Neural cell (in vitro differentiated cells): ENCODE measurements around the gene PPP2CA.
"Not testable (repeated sequence)": the region's sequence is repeated elsewhere in the genome, so short reads cannot be mapped to it uniquely, and the experiment has no call there.

ENCODE experiments used
- EP300 ChIP-seq: fragments of 450-650 bp; conservative IDR thresholded peaks from 2 replicates; pipeline ENCODE4 v1.6.1; 2014; ENCODE audit warnings: antibody characterized with exemption, mild to moderate bottlenecking, moderate library complexity; ENCODE audit not compliant: poor library complexity, severe bottlenecking
- TAF1 ChIP-seq: IDR thresholded peaks from 2 replicates; pipeline ENCODE4 v1.6.1; 2012; ENCODE audit warnings: low read depth
- TF ChIP-seq, protein P1 (sequence below): fragments of 450-650 bp; IDR thresholded peaks from 2 replicates; pipeline ENCODE4 v1.5.1; 2014; ENCODE audit warnings: antibody characterized with exemption, mild to moderate bottlenecking, moderate library complexity; ENCODE audit not compliant: poor library complexity, severe bottlenecking

DNA sequence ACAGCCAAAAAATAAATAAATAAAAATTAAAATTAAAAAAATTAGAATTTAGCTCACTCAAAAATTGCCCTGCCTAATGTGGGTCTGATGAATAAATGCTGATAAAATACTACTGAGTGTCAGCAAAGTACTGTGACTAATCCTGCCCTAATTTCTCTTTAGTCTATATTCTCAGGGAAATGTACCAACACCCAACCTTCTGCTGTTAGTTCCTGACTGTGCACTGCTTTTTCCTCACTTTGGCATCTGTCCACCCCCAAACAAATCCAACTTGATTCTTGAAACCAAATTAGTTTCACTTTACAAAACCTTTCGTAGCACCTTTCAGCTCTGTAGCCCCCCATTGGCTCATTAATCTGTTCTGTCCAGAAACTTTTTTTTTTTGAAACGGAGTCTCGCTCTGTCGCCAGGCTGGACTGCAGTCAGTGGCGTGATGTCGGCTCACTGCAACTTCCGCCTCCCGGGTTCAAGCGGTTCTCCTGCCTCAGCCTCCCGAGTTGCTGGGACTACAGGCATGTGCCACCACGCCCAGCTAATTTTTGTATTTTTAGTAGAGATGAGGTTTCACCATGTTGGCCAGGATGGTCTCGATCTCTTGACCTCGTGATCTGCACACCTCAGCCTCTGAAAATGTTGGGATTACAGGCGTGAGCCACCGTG is 73.6 kb downstream of the PPP2CA start:
- not testable (repeated sequence) for TF ChIP-seq EP300, TAF1
- TF ChIP-seq, protein P1, sequence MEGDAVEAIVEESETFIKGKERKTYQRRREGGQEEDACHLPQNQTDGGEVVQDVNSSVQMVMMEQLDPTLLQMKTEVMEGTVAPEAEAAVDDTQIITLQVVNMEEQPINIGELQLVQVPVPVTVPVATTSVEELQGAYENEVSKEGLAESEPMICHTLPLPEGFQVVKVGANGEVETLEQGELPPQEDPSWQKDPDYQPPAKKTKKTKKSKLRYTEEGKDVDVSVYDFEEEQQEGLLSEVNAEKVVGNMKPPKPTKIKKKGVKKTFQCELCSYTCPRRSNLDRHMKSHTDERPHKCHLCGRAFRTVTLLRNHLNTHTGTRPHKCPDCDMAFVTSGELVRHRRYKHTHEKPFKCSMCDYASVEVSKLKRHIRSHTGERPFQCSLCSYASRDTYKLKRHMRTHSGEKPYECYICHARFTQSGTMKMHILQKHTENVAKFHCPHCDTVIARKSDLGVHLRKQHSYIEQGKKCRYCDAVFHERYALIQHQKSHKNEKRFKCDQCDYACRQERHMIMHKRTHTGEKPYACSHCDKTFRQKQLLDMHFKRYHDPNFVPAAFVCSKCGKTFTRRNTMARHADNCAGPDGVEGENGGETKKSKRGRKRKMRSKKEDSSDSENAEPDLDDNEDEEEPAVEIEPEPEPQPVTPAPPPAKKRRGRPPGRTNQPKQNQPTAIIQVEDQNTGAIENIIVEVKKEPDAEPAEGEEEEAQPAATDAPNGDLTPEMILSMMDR, result not testable (repeated sequence)
